NCI-H82 treated with DMSO at 0.1 percent for 48 hours (cell line): ENCODE measurements around the gene SPECC1L.
"Not testable (repeated sequence)": the region's sequence is repeated elsewhere in the genome, so short reads cannot be mapped to it uniquely, and the experiment has no call there.

ENCODE experiments used
- DNase-seq: peaks from one replicate; lab custom pipeline; 2025; ENCODE audit not compliant: unreplicated experiment; lab: John Stamatoyannopoulos, UW

Gene SPECC1L, protein sequence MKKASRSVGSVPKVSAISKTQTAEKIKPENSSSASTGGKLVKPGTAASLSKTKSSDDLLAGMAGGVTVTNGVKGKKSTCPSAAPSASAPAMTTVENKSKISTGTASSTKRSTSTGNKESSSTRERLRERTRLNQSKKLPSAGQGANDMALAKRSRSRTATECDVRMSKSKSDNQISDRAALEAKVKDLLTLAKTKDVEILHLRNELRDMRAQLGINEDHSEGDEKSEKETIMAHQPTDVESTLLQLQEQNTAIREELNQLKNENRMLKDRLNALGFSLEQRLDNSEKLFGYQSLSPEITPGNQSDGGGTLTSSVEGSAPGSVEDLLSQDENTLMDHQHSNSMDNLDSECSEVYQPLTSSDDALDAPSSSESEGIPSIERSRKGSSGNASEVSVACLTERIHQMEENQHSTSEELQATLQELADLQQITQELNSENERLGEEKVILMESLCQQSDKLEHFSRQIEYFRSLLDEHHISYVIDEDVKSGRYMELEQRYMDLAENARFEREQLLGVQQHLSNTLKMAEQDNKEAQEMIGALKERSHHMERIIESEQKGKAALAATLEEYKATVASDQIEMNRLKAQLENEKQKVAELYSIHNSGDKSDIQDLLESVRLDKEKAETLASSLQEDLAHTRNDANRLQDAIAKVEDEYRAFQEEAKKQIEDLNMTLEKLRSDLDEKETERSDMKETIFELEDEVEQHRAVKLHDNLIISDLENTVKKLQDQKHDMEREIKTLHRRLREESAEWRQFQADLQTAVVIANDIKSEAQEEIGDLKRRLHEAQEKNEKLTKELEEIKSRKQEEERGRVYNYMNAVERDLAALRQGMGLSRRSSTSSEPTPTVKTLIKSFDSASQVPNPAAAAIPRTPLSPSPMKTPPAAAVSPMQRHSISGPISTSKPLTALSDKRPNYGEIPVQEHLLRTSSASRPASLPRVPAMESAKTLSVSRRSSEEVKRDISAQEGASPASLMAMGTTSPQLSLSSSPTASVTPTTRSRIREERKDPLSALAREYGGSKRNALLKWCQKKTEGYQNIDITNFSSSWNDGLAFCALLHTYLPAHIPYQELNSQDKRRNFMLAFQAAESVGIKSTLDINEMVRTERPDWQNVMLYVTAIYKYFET

DNA sequence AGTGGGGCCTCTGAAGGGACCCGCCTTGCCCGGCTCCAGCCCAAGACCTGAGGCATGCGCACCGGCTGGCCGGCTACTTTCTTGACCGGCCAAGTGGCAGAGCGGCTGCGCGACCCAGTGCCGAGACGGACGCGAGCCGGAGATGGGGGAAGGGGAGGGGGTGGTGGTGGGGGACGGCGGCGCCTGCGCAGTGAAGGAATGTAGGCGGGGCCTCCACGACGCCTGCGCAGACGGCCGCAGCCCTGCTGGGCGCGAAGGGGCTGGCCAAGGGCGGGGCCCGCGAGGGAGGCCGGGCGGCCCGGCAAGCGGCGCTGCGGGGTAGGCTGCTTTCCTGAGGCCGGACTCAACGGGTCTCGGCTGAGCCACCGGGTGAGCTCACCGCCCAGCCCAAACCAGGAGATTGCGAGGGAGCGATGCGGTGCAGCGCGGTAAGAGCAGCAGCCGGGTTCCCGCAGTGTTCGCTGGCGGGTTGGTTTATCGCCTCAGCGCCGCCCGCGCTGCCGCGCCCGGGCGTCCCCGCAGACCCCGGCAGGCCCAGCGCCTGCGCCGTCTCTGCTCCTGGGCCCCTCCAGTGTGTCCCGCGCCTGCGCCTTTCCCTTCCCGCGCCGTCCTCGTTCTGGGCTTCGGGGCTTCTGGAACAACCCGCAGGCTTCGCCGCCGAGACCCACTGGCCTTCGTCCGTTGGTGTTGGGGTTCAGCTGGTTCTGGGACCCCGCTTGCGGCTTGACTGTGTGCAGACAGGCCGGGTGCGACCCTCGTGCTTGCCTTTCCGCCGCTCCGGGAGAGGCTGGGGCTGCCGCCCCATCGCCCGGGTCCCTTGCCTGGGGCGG, at the start of gene SPECC1L:
Gene SPECC1L (plus strand): TSS at position 276 of the 830 bp plus-strand sequence. CDS start 31,401 bp downstream, outside the sequence.
- peak; percentile 51 for DNase-seq

DNA sequence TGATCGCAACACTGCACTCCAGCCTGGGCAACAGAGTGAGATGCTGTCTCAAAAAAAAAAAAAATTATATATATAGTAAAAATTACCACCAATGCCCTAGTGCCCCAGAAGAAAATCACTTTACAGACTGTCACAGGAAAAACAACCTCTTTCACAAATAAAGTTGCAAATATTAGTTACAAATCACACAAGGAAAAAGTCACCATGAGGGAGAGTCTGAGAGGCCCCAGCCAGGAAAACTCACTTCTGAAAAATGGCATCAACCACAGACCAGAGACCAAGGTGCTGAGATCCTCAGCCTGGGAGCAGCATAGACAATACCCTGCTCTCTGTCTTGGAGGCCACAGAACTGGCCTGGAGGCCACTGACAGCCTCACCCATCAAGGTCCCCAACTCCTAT, 46.2 kb upstream of the SPECC1L start:
- DNase-seq, result no peak

DNA sequence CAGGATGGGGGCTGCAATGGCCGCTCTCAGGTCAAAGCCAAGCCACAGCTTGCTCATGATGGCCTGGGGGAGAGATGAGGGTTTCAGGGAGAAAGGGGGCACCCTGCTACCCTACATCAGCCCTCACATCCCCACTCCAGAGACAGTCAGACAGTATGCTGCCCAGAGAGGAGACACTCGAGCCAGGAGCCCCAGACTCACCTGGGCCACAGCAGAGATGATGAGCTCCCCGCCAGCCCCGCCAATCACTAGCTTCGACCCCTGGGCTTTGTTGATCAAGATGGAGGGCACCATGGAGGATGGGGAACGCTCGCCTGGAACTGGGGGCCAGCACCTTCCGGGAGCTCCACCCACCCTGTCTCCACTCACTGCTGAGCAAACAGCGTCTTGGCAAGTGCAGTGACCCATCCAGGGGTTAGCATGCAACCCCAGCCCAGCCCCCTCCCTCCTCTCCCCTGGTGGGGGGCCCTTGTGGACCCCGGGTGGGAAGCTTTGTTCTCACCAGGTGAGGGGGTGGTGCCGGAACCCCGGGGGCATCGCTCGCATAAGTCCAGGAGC, 45.5 kb upstream of the SPECC1L start:
- DNase-seq, result no peak

DNA sequence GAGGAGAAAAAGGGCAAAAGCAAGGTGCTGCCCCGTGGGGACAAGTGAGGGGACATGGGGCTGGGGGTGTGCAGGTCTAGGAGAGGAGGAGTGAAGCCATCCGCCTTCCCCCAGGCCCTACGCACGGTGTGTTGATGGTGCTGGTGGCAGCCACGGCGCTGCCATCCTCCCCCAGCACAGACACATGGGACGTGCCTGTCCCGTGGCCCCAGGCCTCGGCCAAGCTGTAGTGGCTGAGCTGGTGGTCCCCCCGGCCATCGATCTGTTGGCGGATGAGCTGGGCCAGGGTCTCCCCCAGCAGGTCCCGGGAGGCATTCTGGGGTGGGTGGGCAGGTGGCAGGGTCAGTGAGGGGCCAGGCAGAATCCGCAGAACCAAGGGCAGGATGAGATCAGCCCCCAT, 44.7 kb upstream of the SPECC1L start:
- no peak for DNase-seq

- DNase-seq, result peak; percentile 15
Observed at GRCh38 chr22:24230911-24231656, 39.5 kb upstream of the SPECC1L start.

DNA sequence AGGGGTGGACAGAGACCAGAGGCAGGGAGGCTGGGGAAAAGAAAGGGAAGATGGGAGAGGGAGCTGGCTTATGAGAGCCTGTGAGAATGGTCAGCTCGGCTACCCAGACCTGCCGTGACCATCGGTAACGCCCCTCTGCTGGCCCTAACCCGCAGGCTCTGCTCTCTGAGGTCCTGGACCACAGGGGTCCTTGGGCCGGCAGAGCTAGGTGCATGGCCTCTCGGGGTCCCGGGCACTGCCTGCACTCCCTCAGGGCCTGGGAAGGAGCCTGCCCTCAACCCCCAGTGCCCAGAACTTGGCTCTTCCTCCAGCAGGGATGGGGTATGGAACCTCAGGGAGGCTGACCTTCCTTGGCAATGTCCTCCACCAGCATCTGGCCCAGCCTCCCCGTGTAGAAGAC, 38.9 kb upstream of the SPECC1L start:
- no peak for DNase-seq

DNA sequence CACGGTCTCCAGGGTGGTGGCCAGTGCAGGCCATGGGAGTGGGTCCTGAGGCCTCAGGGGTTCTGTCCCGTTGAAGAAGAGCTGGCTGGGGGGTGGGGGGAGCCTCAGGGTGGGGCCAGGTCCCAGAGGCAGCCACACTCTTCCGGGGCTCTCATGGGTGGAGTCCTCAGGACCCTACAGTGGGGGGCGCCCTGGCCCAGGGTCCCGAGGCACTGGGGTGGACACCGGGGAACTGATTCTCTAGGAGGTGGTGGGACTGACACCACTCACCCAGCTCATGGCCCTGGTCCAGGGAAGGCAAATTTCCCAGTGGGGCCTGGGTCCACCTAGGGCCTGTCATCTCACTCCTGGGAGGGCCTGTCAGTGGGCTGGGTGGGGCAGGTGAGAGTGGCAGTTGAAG, 38.5 kb upstream of the SPECC1L start:
- no peak for DNase-seq

GRCh38 chr22:24232725-24233124, 37.9 kb upstream of the SPECC1L start:
- DNase-seq, result no peak

DNA sequence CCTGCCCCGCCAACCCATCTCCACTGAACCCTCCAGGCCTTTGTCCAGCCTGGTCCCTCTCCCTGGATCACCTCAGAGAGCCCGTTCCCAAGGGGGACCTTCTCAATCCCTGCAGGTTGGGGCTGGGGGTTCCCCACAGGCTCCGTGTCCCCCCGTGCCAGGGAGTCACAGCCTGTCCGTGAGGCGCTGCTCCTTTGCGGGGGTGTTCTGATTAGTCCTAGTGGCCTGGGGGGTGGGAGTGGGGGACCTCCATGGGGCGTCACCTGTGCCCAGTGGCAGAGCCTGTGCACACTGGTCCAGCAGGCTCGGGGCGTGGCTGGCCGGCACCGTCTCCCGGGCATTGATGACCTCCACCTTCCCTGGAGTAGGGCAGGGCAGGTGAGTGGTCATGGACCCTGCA, 37.4 kb upstream of the SPECC1L start:
- DNase-seq, result no peak

DNA sequence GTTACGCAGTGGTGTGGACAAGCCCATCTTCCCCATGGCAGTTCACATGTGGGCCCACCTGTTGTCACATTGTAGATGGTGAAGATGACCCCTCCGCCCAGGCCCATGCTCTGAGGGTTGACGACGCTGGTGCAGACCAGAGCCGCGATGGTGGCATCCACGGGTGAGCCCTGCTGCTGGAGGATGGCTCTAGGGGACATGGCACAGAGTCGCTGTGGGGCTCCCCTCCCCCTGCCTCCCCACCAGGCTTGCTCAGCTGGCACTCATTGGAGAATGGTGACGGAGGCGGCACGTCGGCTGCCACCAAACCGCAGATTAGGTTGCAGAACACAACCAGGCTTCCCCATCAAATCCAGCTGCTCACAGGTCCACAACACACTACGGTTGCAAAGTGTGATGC, 36.8 kb upstream of the SPECC1L start:
- DNase-seq, result no peak

DNA sequence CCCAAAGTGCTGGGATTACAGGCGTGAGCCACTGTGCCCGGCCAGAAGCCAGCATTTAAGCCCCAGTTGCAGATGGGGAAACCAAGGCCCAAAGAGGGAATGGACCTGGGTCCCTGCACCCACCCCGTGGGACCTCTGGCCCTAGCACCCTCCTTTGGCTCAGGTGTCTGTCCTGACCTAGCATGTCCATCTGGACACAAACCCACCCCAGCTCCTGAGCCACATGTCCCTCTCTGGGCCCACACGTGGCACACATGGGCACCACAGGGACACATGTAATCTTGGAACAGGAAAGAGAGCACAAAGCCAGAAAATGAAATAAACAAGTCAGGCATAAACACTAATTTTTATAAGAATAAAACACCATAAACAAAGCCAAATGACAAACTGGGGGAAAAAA, 35.3 kb upstream of the SPECC1L start:
- no peak for DNase-seq

GRCh38 chr22:24236656-24237055, 34.0 kb upstream of the SPECC1L start:
- no peak for DNase-seq

DNA sequence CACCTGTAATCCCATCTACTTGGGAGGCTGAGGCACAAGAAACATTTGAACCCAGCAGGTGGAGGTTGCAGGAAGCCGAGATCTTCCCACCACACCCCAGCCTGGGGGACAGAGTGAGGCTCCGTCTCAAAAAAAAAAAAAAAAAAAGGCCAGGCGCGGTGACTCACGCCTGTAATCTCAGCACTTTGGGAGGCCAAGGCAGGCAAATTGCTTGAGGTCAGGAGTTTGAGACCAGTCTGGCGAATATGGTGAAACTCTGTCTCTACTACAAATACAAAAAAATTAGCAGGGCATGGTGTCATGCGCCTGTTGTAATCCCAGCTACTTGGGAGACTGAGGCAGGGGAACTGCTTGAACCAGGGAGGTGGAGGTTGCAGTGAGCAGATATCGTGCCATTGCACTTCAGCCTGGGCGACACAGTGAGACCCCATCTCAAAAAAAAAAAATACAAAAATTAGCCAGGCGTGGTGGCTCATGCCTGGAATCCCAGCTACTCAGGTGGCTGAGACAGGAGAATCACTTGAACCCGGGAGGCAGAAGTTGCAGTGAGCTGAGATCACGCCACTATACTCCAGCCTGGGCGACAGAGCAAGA, 32.4 kb upstream of the SPECC1L start:
- not testable (repeated sequence) for DNase-seq

GRCh38 chr22:24240381-24240780, 30.2 kb upstream of the SPECC1L start:
- DNase-seq, result no peak

GRCh38 chr22:24240985-24241692, 29.5 kb upstream of the SPECC1L start:
- not testable (repeated sequence) for DNase-seq

GRCh38 chr22:24243417-24243816, 27.2 kb upstream of the SPECC1L start:
- DNase-seq, result not testable (repeated sequence)

DNA sequence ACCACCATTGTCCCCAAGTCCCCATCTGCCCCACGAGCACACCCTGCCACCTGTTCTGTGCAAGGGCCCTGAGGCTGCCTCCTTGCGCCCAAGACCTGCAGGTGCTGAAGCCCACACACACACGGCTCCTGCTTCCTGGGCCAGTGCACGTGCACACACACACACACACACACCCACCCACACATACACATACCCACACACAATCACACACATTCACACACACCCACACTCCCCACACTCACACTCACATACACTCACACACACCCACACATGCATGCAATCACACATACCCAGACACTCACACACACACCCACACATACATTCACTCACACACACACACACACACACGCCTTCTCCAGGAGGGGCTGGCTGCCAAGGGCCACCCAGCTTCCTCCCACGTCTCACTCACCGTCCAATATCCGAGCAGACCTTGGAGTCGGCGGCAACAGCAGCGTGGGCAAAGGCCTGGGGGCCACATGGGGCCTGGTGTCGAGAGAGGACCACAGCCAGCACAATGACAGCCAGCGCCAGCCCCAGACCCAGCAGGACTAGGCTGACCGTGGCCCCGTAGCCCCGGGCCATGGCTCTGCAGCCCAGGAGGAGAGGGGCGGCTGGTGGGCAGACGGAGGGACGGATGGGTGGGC, 26.4 kb upstream of the SPECC1L start:
- DNase-seq, result no peak

DNA sequence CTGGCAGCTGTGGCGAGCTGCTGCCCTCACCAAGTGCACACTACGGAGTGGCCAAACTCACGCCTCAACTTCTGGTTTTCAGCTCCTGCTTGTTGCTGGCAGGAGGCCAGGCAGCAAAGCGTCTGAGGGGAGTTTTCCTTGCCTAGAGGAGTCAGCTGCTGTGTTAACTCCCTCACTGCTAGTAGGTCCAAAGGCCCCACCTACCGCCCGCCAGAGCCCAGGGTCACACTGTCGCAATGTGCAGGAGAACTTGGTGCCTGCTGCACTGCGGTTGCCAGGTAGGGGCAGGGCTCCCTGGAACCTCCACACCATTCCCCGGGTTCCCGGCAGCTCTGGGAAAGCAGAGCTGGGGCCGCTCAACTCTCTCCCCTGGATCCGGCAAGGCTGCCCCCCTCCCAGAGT, 25.6 kb upstream of the SPECC1L start, which contains the start of gene GGT5:
Gene GGT5 (minus strand): TSS at position 53 of the 402 bp plus-strand sequence. CDS start 357 bp downstream, outside the sequence.
- not testable (repeated sequence) for DNase-seq
